Transverse colon (tissue), 4 donors: ENCODE results near the gene DGKZ. TPM values are rescaled to one million over a fixed set of nuclear protein-coding genes. Genes with fewer than 3 reads are reported as not detected.

Experiments used
- DNase-seq: peaks from one replicate; pipeline ENCODE4 v3.0.0-alpha.2; 2019
- H3K27ac ChIP-seq, 4 donors: fragments of 200-600 bp; sonication (generic); 2 replicates each; pipeline ENCODE4 v1.5.1; 2016 to 2018; ENCODE audit warnings: inconsistent platforms in 4 of 4
- H3K27me3 ChIP-seq: fragments of 200-600 bp; sonication (generic); 2 replicates; pipeline ENCODE4 v1.5.1; 2017; ENCODE audit warnings: inconsistent platforms
- H3K36me3 ChIP-seq, 4 donors: fragments of 200-600 bp; sonication (generic); 2 replicates each; pipeline ENCODE4 v1.5.1; 2017 to 2019; ENCODE audit warnings: inconsistent platforms in 4 of 4
- H3K4me1 ChIP-seq, 4 donors: fragments of 200-600 bp; sonication (generic); 2 replicates each; pipeline ENCODE4 v1.5.1; 2017 to 2020; ENCODE audit warnings: inconsistent platforms in 4 of 4
- H3K4me3 ChIP-seq, 4 donors: fragments of 200-600 bp; sonication (generic); 1 replicate in 1 of 4; 2 replicates in 3 of 4; pipeline versions ENCODE4 v1.5.1 to v1.6.1; 2017 to 2019; ENCODE audit warnings: inconsistent platforms in 4 of 4
- H3K9me3 ChIP-seq, 2 donors: fragments of 200-600 bp; sonication (generic); 2 replicates each; pipeline ENCODE4 v1.5.1; 2017 to 2019; ENCODE audit warnings: inconsistent platforms in 2 of 2
- CTCF ChIP-seq, 5 experiments: fragments of 200-600 bp in 3 of 5; fragments of 450-650 bp in 2 of 5; sonication (generic) in 3 of 5; IDR thresholded peaks; 1 replicate in 2 of 5; 2 replicates in 3 of 5; pipeline ENCODE4 v1.5.1; 2016 to 2017; ENCODE audit warnings: antibody characterized with exemption in 5 of 5, inconsistent platforms in 3 of 5, mild to moderate bottlenecking in 2 of 5, moderate library complexity in 1 of 5
- EP300 ChIP-seq: sonication (generic); formaldehyde crosslinking; IDR thresholded peaks from one replicate; pipeline ENCODE4 v1.6.1; 2017; ENCODE audit warnings: antibody characterized with exemption, low read depth
- POLR2A ChIP-seq: fragments of 450-650 bp; IDR thresholded peaks from one replicate; pipeline ENCODE4 v1.6.1; 2016; ENCODE audit warnings: antibody characterized with exemption, mild to moderate bottlenecking, moderate library complexity
- POLR2AphosphoS5 ChIP-seq, 3 donors: sonication (generic); formaldehyde crosslinking; IDR thresholded peaks; one replicate each; pipeline ENCODE4 v1.6.1; 2016; ENCODE audit warnings: antibody characterized with exemption in 3 of 3
- WGBS, 2 donors: methylation state at CpG; one replicate each; pipeline ENCODE4 v1.1.5; 2018; ENCODE audit warnings: low coverage in 1 of 2; 5-methylcytosine and 5-hydroxymethylcytosine counted together
- in situ Hi-C, 4 donors: fragments of 200-750 bp; cut with MboI; loops; one replicate each; pipeline versions ENCODE4 v1.15.0 to v1.15.1; 2017; ENCODE audit warnings: low sequenced_read_pairs in 3 of 4, low pct_ligation_motif_present in 1 of 4, low pct_unique_long_range_greater_than_20kb in 1 of 4
- intact Hi-C: fragments of 100-400 bp; cut with DNase I; formaldehyde crosslinking; loops from one replicate; pipeline ENCODE4 v1.15.1; 2023; ENCODE audit warnings: low total_unique reads
- total RNA-seq, 4 donors: library from RNA; depleted of rRNA; stranded (reverse); fragments of >200 nt; gene quantifications; one replicate each; pipeline ENCODE4 v1.1.0, GENCODE V29; 2016

The DGKZ gene
- total RNA-seq, 4 donors from 2014 or later = 56.4 to 105 (median 67.7) TPM

GRCh38 chr11:46408407-46408986 is 61.2 kb downstream of the DGKZ start:
- TF ChIP-seq POLR2AphosphoS5 (IDR thresholded peaks at IDR 0.05) (no peak), CTCF (IDR thresholded peaks at IDR 0.05) (no peak), EP300 (no peak), POLR2A (no peak)
- no peaks in the 10 kb centered on the region for H3K9me3 ChIP-seq
- peaks cover 0 to 35% (median 17%) of the 10 kb centered on the region in 4 donors for H3K36me3 ChIP-seq
- intact Hi-C loops = no loop called here
- 93% methylated on average over 5 of the region's 6 CpGs; no CpG with 5 or more reads in 1 of the 2 donors for WGBS, 2 donors
- no peak for DNase-seq
- H3K4me1 ChIP-seq = no peaks in the 10 kb centered on the region
- H3K27me3 ChIP-seq = no peaks in the 10 kb centered on the region
- in situ Hi-C loops = loop anchor here in 1 of 4 donors (25.0 kb wide), 1 partner anchor 129 kb away; no protein-coding TSS in a partner anchor
- H3K27ac ChIP-seq = no peak overlapping the region
- no peak overlapping the region for H3K4me3 ChIP-seq

- peaks cover 0 to 42% (median 19%) of the 10 kb centered on the region in 4 donors for H3K36me3 ChIP-seq
- DNase-seq = no peak
- TF ChIP-seq EP300 (no peak), CTCF (IDR thresholded peaks at IDR 0.05) (no peak), POLR2AphosphoS5 (IDR thresholded peaks at IDR 0.05) (no peak), POLR2A (no peak)
- H3K4me1 ChIP-seq = no peaks in the 10 kb centered on the region
- H3K4me3 ChIP-seq = no peak overlapping the region
- no peak overlapping the region for H3K27ac ChIP-seq
- no peaks in the 10 kb centered on the region for H3K27me3 ChIP-seq
- in situ Hi-C loops (loop anchor here in 1 of 4 donors (25.0 kb wide), 1 partner anchor 127 kb away; no protein-coding TSS in a partner anchor), intact Hi-C loops (no loop called here)
- WGBS, 2 donors = 82% methylated on average over 5 of the region's 5 CpGs; no CpG with 5 or more reads in 1 of the 2 donors
- no peaks in the 10 kb centered on the region for H3K9me3 ChIP-seq
Observed at GRCh38 chr11:46410021-46410420, 62.8 kb downstream of the DGKZ start.

GRCh38 chr11:46413760-46414465 is 66.7 kb downstream of the DGKZ start:
- TF ChIP-seq POLR2A = no peak
- TF ChIP-seq EP300 = no peak
- TF ChIP-seq CTCF (IDR thresholded peaks at IDR 0.05) = no peak
- no peak for TF ChIP-seq POLR2AphosphoS5 (IDR thresholded peaks at IDR 0.05)
- H3K9me3 ChIP-seq = no peaks in the 10 kb centered on the region
- H3K36me3 ChIP-seq = peaks cover 0 to 53% (median 14%) of the 10 kb centered on the region in 4 donors
- H3K4me1 ChIP-seq = no peaks in the 10 kb centered on the region
- H3K27me3 ChIP-seq = no peaks in the 10 kb centered on the region
- 94% methylated on average over 9 of the region's 9 CpGs; no CpG with 5 or more reads in 1 of the 2 donors for WGBS, 2 donors
- intact Hi-C loops (no loop called here), in situ Hi-C loops (loop anchor here in 1 of 4 donors (25.0 kb wide), 1 partner anchor 123 kb away; no protein-coding TSS in a partner anchor)
- no peak for DNase-seq
- H3K27ac ChIP-seq = peak overlapping the region in 1 of 4 donors; percentile 16
- no peak overlapping the region for H3K4me3 ChIP-seq

- WGBS, 2 donors = 91% methylated on average over 5 of the region's 5 CpGs; no CpG with 5 or more reads in 1 of the 2 donors
- no peaks in the 10 kb centered on the region for H3K9me3 ChIP-seq
- H3K36me3 ChIP-seq = peaks cover 0 to 53% (median 14%) of the 10 kb centered on the region in 4 donors
- H3K27ac ChIP-seq = peak overlapping the region in 1 of 4 donors; percentile 16
- no peak for DNase-seq
- no peaks in the 10 kb centered on the region for H3K27me3 ChIP-seq
- H3K4me1 ChIP-seq = no peaks in the 10 kb centered on the region
- in situ Hi-C loops = loop anchor here in 1 of 4 donors (25.0 kb wide), 1 partner anchor 123 kb away; no protein-coding TSS in a partner anchor
- TF ChIP-seq CTCF (IDR thresholded peaks at IDR 0.05) = no peak
- no peak for TF ChIP-seq POLR2AphosphoS5 (IDR thresholded peaks at IDR 0.05)
- TF ChIP-seq POLR2A = no peak
- no peak for TF ChIP-seq EP300
- intact Hi-C loops = no loop called here
- no peak overlapping the region for H3K4me3 ChIP-seq
Observed at GRCh38 chr11:46414466-46414796, 67.2 kb downstream of the DGKZ start.
